Astrocyte of the spinal cord (primary cell): ENCODE data around the gene ADAD2.

Experiments used
- DNase-seq: peaks from one replicate; pipeline ENCODE4 v3.0.0; 2011; ENCODE audit warnings: low read depth, low spot score
- H3K4me3 ChIP-seq: 2 replicates; pipeline ENCODE4 v1.5.1; 2011; ENCODE audit warnings: low read depth, mild to moderate bottlenecking, low read length, moderate library complexity
- in situ Hi-C: cut with HindIII; loops from 2 replicates; pipeline ENCODE4 v1.10.0; 2017; ENCODE audit warnings: low sequenced_read_pairs
- TF ChIP-seq, protein P1 (sequence below): IDR thresholded peaks from 2 replicates; pipeline ENCODE4 v1.5.1; 2012; ENCODE audit warnings: low read depth, mild to moderate bottlenecking, low read length, inconsistent platforms

Gene ADAD2

DNA sequence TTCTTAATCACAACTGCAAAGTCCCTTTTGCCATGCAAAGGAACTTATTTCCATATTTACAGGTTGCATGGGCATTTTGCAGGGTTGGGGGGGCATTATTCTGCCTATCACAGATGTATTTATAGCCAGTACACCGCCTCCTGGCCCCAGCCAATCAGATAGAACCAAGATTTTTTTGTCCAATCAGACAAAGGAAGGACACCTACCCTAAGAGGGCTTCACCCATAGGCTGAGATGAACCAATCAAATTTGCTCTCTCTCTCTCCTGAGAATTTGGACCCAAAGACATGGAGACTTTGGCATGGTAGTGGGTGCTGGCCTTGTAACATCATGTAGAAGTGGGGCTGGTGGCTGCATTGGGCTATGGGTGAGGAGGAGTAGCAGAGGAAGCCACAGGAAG lies 52.8 kb downstream of the ADAD2 start:
- TF ChIP-seq, protein P1, sequence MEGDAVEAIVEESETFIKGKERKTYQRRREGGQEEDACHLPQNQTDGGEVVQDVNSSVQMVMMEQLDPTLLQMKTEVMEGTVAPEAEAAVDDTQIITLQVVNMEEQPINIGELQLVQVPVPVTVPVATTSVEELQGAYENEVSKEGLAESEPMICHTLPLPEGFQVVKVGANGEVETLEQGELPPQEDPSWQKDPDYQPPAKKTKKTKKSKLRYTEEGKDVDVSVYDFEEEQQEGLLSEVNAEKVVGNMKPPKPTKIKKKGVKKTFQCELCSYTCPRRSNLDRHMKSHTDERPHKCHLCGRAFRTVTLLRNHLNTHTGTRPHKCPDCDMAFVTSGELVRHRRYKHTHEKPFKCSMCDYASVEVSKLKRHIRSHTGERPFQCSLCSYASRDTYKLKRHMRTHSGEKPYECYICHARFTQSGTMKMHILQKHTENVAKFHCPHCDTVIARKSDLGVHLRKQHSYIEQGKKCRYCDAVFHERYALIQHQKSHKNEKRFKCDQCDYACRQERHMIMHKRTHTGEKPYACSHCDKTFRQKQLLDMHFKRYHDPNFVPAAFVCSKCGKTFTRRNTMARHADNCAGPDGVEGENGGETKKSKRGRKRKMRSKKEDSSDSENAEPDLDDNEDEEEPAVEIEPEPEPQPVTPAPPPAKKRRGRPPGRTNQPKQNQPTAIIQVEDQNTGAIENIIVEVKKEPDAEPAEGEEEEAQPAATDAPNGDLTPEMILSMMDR, result no peak
- no peak for DNase-seq

DNA sequence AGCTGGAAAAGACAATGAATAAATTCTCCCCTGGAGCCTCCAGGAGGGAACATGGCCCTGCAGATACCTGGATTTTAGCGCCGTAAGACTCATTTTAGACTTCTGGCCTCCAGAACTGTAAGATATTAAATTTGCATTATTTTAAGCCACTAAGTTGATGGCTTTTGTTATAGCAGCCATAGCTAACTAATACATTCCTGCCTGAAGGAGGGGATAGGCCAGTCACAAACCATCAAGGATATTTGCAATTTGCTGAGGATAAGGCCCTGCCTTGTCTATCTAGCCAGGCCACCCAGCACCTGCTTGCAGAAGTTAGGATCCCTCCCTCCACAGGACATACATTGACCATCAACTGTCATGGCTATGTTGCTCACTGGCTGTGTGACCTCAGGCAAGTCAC lies 53.8 kb downstream of the ADAD2 start:
- TF ChIP-seq, protein P1, result no peak
- H3K4me3 ChIP-seq, result no peak overlapping the region
- DNase-seq, result no peak
- in situ Hi-C loops, result no loop called here

More for the DNA sequence above, 52.8 kb downstream of the ADAD2 start:
- no peak overlapping the region for H3K4me3 ChIP-seq
- in situ Hi-C loops, result no loop called here

DNA sequence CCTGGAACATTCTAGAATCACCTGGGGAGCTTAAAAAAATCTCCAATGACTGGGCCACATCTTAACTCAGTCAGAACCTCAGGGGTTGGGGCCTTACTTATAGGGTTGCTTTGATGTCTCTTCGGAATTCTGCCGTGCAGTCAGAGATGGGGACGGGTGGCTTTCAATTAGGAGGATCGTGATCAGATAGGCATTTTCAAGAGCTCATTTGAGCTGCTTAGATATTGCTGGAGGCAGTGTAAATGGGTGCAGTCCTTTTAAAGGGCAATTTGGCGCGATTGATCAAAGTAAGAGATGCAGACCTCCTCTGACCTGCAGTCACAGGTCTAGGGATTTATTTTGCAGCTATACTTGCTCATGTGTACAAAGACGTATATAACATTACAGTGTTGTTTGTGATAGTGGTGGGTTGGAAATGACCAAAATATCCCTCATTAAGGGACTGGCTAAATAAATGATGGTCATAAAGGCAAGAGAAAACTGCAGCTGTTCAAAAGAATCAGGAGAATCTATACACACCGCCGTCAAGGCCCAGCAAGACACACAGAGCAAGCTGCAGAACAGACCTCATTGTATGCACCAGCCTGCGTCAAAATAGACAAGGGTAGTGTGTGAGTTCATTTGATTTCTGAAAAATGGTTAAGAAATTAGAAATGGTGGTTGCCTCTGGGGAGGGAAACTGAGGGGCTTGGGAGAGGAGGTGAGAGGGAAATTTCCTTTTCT lies 55.2 kb downstream of the ADAD2 start:
- in situ Hi-C loops, result no loop called here
- DNase-seq, result no peak
- TF ChIP-seq, protein P1, result no peak
- H3K4me3 ChIP-seq, result no peak overlapping the region

DNA sequence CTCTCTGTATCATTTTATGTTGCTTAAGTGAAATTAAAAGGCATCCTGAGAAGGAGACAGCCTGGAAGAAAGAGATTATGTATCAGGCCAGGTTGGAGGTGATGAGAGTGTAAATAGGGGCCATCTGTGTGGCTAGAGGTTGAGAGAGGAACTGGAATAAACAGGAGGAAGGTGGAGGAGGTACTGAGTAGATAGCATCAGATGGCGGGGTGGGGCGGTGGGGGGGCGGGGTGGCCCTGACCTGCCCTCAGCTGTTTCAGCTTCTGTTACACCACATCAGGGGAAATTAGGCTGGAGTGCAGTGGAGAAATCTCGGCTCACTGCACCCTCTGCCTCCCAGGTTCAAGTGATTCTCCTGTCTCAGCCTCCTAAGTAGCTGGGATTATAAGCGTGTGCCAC lies 55.7 kb downstream of the ADAD2 start:
- in situ Hi-C loops, result no loop called here
- TF ChIP-seq, protein P1, result no peak
- DNase-seq, result no peak
- H3K4me3 ChIP-seq, result no peak overlapping the region
